ENCODE results near the gene PPP4R4. TPM values are rescaled to one million over a fixed set of nuclear protein-coding genes. Genes with fewer than 3 reads are reported as not detected.

Gene PPP4R4
- total and polyA plus RNA-seq, 2 donors from 2014 or later, result 0.47 TPM; not detected in 1

DNA sequence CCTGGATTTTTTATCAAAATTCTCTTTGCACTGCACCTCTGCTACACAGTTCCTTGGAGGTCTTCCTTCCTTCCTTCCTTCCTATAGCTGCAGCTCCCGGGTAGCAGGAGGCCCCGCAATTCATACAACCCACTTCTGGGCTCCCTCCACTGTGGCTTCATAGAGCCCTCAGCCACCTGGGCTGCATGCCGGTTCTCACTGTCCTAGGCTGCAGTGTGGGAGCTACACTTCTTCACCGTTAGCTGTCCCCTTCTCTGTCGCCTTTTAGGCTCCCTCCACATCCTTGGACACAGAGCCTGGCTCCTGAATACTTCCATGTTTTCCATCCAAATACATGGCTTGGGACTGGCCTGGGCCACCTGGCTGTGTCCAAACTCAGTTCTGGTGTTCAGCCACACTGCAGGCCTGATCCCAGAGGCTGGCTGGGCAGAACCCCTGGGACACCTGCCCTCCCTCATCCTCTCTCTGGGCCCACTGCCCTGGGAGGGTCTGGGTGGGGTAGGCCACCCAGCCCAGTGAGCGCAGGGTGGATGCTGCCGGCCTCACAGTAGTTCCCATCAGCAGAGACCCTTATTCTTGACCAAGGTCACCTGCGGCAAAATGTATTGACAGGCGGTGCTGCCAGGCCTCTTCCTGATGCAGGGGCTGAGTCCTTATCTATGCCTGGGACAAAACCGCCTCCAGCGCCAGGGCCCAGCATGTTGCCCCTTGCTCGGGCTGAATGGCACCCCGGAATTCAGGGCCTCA is 117.2 kb downstream of the PPP4R4 start:
- no peak overlapping the region for H3K9ac ChIP-seq (ENCODE audit: low read length in 3 of 3)
- no peak overlapping the region for H3K27ac ChIP-seq (ENCODE audit: low read depth in 2 of 2, low read length in 2 of 2)
- H3K4me1 ChIP-seq (ENCODE audit: control insufficient read depth in 2 of 3, insufficient read depth in 2 of 3, low read depth in 1 of 3, low read length in 3 of 3), result no peaks in the 10 kb centered on the region
- DNase-seq (no peak), FAIRE-seq (no peak)
- no peaks in the 10 kb centered on the region for H3K9me3 ChIP-seq (ENCODE audit: control insufficient read depth in 2 of 3, insufficient read depth in 1 of 3, low read length in 3 of 3)
- no peaks in the 10 kb centered on the region for H3K36me3 ChIP-seq (ENCODE audit: control insufficient read depth in 2 of 3, insufficient read depth in 3 of 3, low read length in 3 of 3)
- TF ChIP-seq, protein P1, sequence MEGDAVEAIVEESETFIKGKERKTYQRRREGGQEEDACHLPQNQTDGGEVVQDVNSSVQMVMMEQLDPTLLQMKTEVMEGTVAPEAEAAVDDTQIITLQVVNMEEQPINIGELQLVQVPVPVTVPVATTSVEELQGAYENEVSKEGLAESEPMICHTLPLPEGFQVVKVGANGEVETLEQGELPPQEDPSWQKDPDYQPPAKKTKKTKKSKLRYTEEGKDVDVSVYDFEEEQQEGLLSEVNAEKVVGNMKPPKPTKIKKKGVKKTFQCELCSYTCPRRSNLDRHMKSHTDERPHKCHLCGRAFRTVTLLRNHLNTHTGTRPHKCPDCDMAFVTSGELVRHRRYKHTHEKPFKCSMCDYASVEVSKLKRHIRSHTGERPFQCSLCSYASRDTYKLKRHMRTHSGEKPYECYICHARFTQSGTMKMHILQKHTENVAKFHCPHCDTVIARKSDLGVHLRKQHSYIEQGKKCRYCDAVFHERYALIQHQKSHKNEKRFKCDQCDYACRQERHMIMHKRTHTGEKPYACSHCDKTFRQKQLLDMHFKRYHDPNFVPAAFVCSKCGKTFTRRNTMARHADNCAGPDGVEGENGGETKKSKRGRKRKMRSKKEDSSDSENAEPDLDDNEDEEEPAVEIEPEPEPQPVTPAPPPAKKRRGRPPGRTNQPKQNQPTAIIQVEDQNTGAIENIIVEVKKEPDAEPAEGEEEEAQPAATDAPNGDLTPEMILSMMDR (IDR thresholded peaks at IDR 0.05; ENCODE audit: borderline replicate concordance, extremely low read depth, insufficient read depth), result no peak
- H3K27me3 ChIP-seq (ENCODE audit: control insufficient read depth, insufficient read depth, low read length), result no peaks in the 10 kb centered on the region
- H3K4me3 ChIP-seq (ENCODE audit: low read length in 3 of 3), result no peak overlapping the region
- intact Hi-C loops (cut with DNase I), result no loop called here

DNA sequence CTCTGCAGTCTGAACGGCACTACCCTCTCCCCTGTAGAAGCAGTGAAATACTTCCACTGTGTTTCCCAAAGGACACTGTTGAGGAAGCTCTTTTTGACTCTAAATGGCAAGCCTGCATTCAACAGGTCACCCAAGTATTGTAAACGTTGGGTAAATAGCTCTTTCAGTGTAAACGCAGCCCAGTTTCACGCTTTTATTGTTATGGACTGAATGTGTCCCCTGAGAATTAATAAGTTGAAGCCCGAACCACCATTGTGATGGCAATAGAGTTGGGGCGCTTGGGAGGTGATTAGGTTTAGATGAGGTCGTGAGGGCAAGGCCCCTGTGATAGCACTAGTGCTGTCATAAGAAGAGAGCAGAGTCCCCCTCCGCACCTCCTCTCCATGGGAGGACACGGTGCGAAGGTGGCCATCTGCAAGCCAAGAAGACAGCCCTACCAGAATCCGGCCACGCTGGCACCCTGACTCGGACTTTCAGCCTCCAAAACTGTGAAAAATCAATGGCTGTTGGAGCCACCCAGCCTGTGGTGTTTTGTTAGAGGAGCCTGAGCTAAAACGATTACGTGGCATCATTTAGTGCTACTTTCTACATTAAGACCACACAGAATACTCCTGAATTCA is 117.9 kb downstream of the PPP4R4 start:
- no peaks in the 10 kb centered on the region for H3K4me1 ChIP-seq (ENCODE audit: control insufficient read depth in 2 of 3, insufficient read depth in 2 of 3, low read depth in 1 of 3, low read length in 3 of 3)
- H3K36me3 ChIP-seq (ENCODE audit: control insufficient read depth in 2 of 3, insufficient read depth in 3 of 3, low read length in 3 of 3), result no peaks in the 10 kb centered on the region
- TF ChIP-seq, protein P1 (IDR thresholded peaks at IDR 0.05; ENCODE audit: borderline replicate concordance, extremely low read depth, insufficient read depth), result no peak
- H3K27me3 ChIP-seq (ENCODE audit: control insufficient read depth, insufficient read depth, low read length), result no peaks in the 10 kb centered on the region
- DNase-seq (no peak), FAIRE-seq (no peak)
- H3K9ac ChIP-seq (ENCODE audit: low read length in 3 of 3), result no peak overlapping the region
- intact Hi-C loops (cut with DNase I), result no loop called here
- H3K4me3 ChIP-seq (ENCODE audit: low read length in 3 of 3), result no peak overlapping the region
- H3K27ac ChIP-seq (ENCODE audit: low read depth in 2 of 2, low read length in 2 of 2), result no peak overlapping the region
- H3K9me3 ChIP-seq (ENCODE audit: control insufficient read depth in 2 of 3, insufficient read depth in 1 of 3, low read length in 3 of 3), result no peaks in the 10 kb centered on the region

DNA sequence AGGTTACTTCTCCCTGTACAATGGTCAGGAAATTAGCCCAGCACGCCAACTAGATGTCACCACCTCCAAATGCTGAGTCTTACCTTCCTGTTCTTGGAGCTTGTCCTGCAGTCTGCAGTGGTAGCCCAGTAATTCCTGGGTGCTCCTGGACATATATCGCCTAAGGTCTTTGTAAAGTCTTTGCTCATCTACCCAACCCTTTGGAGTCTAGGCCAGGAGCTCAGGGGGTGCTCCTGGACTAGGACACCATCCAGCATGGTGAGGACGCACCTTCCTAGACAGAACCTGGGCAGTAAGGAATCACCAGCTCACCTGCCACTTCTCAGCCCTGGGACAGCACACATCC is 118.4 kb downstream of the PPP4R4 start:
- H3K9ac ChIP-seq (ENCODE audit: low read length in 3 of 3), result no peak overlapping the region
- no peaks in the 10 kb centered on the region for H3K36me3 ChIP-seq (ENCODE audit: control insufficient read depth in 2 of 3, insufficient read depth in 3 of 3, low read length in 3 of 3)
- H3K27ac ChIP-seq (ENCODE audit: low read depth in 2 of 2, low read length in 2 of 2), result no peak overlapping the region
- no peaks in the 10 kb centered on the region for H3K27me3 ChIP-seq (ENCODE audit: control insufficient read depth, insufficient read depth, low read length)
- H3K4me1 ChIP-seq (ENCODE audit: control insufficient read depth in 2 of 3, insufficient read depth in 2 of 3, low read depth in 1 of 3, low read length in 3 of 3), result no peaks in the 10 kb centered on the region
- intact Hi-C loops (cut with DNase I), result no loop called here
- no peaks in the 10 kb centered on the region for H3K9me3 ChIP-seq (ENCODE audit: control insufficient read depth in 2 of 3, insufficient read depth in 1 of 3, low read length in 3 of 3)
- no peak for DNase-seq
- TF ChIP-seq, protein P1 (IDR thresholded peaks at IDR 0.05; ENCODE audit: borderline replicate concordance, extremely low read depth, insufficient read depth), result no peak
- no peak overlapping the region for H3K4me3 ChIP-seq (ENCODE audit: low read length in 3 of 3)
- no peak for FAIRE-seq
